Right lobe of liver (tissue), 6 donors: Measurements from ENCODE around the gene HSF4. TPM values are rescaled to one million over a fixed set of nuclear protein-coding genes. Genes with fewer than 3 reads are reported as not detected.

Experiments used
- ATAC-seq, 4 donors: fragments of 200-7000 bp; cut with Tn5 transposase; one replicate each; pipeline ENCODE4 v1.9.1; 2020; ENCODE audit warnings: mild to moderate bottlenecking in 4 of 4, moderate library complexity in 4 of 4
- DNase-seq, 3 donors: peaks; one replicate each; pipeline ENCODE4 v3.0.0-alpha.2; 2020
- H3K27ac ChIP-seq, 3 donors: fragments of 200-600 bp; one replicate each; pipeline ENCODE4 v1.8.0; 2022
- H3K27me3 ChIP-seq, 2 donors: fragments of 200-600 bp; one replicate each; pipeline ENCODE4 v1.8.0; 2022
- H3K36me3 ChIP-seq, 4 donors: fragments of 200-600 bp; sonication (generic) in 1 of 4; one replicate each; pipeline versions ENCODE4 v1.5.1 to v1.8.0; 2017 to 2022; ENCODE audit warnings: control low read depth in 1 of 4
- H3K4me1 ChIP-seq, 4 donors: fragments of 200-600 bp; sonication (generic) in 1 of 4; one replicate each; pipeline versions ENCODE4 v1.5.1 to v1.8.0; 2017 to 2022; ENCODE audit warnings: control low read depth in 1 of 4
- H3K4me3 ChIP-seq, 3 donors: fragments of 200-600 bp; one replicate each; pipeline ENCODE4 v1.8.0; 2022
- H3K9me3 ChIP-seq, 4 donors: fragments of 200-600 bp; sonication (generic) in 1 of 4; one replicate each; pipeline versions ENCODE4 v1.5.1 to v1.8.0; 2017 to 2022; ENCODE audit warnings: control low read depth in 1 of 4
- CTCF ChIP-seq, 4 donors: fragments of 200-600 bp in 3 of 4; fragments of 450-650 bp in 1 of 4; IDR thresholded peaks; one replicate each; pipeline versions ENCODE4 v1.5.1 to v1.8.0; 2016 to 2022; ENCODE audit warnings: antibody characterized with exemption in 4 of 4, mild to moderate bottlenecking in 2 of 4
- POLR2A ChIP-seq: fragments of 450-650 bp; IDR thresholded peaks from one replicate; pipeline ENCODE4 v1.6.1; 2017; ENCODE audit warnings: antibody characterized with exemption, mild to moderate bottlenecking
- WGBS: methylation state at CpG from one replicate; pipeline ENCODE4 v1.1.6; 2018; ENCODE audit warnings: low coverage, low lambda C conversion rate; ENCODE audit not compliant: insufficient coverage; ENCODE audit errors: missing lambda C conversion rate; 5-methylcytosine and 5-hydroxymethylcytosine counted together
- intact Hi-C, 2 donors: fragments of 100-400 bp; cut with DNase I; formaldehyde crosslinking; loops; one replicate each; pipeline versions ENCODE4 v1.11.2 to v1.14.1; 2022
- long read RNA-seq: library from polyadenylated mRNA; unstranded; transcript quantifications from one replicate; pipeline ENCODE4 v2.0.0, GENCODE V29; 2019
- total RNA-seq, 6 experiments: library from RNA; depleted of rRNA in 2 of 6; stranded (reverse); fragments of >200 nt in 2 of 6; fragmentation: NEBNext Ultra II Directional in 3 of 6; extraction: Animal tissue kit (Norgen Biotek cat#: 25700) in 3 of 6; gene quantifications; one replicate each; pipeline versions ENCODE4 v1.1.0 to v1.2.4, GENCODE V29; 2016 to 2023
- donor health status: DM: no; HTN: yes; CAD: no.
- donor health status: DM: no; HTN: no; CAD: no.
- donor health status: DM: no; HTN: no; CAD: no.
- donor health status: DM: no; HTN: yes; CAD: no.
- donor health status: DM: no; HTN: yes; CAD: no.

The HSF4 gene
- 10 to 100 TPM; 10.4 to 44.1 (median 30.1) TPM for total RNA-seq
- long read RNA-seq: 0 reads

- H3K27me3 ChIP-seq: no peaks in the 10 kb centered on the region
- H3K4me3 ChIP-seq: peak within 1 kb of the TSS; percentile 41 to 47 (median 43)
- H3K9me3 ChIP-seq: no peaks in the 10 kb centered on the region
- peak; percentile 77 to 83 (median 79) for DNase-seq
- intact Hi-C loops: no loop called here
- ATAC-seq: peak; percentile 53 to 66 (median 64)
- peaks cover 0 to 38% (median 19%) of the 10 kb centered on the region in 4 donors for H3K4me1 ChIP-seq
- WGBS: no CpG with 5 or more reads among the region's 41 CpGs
- H3K27ac ChIP-seq: no peak within 1 kb of the TSS
- TF ChIP-seq POLR2A (peak; percentile 77), CTCF (IDR thresholded peaks at IDR 0.05) (no peak)
- no peaks in the 10 kb centered on the region for H3K36me3 ChIP-seq
Measured at GRCh38 chr16:67164599-67165061, at the start of gene HSF4. TSS of gene HSF4 (plus strand) at chr16:67164745. CDS start at chr16:67164812, 67 bp downstream.

GRCh38 chr16:67114793-67115192 is 49.8 kb upstream of the HSF4 start:
- TF ChIP-seq CTCF (IDR thresholded peaks at IDR 0.05) (no peak), POLR2A (no peak)
- peaks cover 0 to 9% (median 0%) of the 10 kb centered on the region in 4 donors for H3K36me3 ChIP-seq

GRCh38 chr16:67115639-67116038 is 48.9 kb upstream of the HSF4 start:
- peaks cover 0 to 60% (median 12%) of the 10 kb centered on the region in 4 donors for H3K4me1 ChIP-seq
- no peaks in the 10 kb centered on the region for H3K27me3 ChIP-seq
- no peak for ATAC-seq
- WGBS: 73% methylated on average over 6 of the region's 7 CpGs
- no peak overlapping the region for H3K4me3 ChIP-seq
- intact Hi-C loops: no loop called here
- H3K9me3 ChIP-seq: no peaks in the 10 kb centered on the region
- H3K36me3 ChIP-seq: peaks cover 0 to 17% (median 5%) of the 10 kb centered on the region in 4 donors
- DNase-seq: no peak
- H3K27ac ChIP-seq: peak overlapping the region in 1 of 3 donors; percentile 82
- no peak for TF ChIP-seq CTCF (IDR thresholded peaks at IDR 0.05)

More at GRCh38 chr16:67114793-67115192, 49.8 kb upstream of the HSF4 start:
- peak overlapping the region in 2 of 3 donors; percentile 82 for H3K27ac ChIP-seq
- WGBS: 94% methylated on average over 2 of the region's 2 CpGs
- H3K4me3 ChIP-seq: peak overlapping the region in 1 of 3 donors; percentile 97
- no peak for ATAC-seq
- no peaks in the 10 kb centered on the region for H3K9me3 ChIP-seq
- intact Hi-C loops: no loop called here
- no peaks in the 10 kb centered on the region for H3K27me3 ChIP-seq
- H3K4me1 ChIP-seq: peaks cover 0 to 60% (median 12%) of the 10 kb centered on the region in 4 donors
- no peak for DNase-seq

- peaks cover 0 to 26% (median 12%) of the 10 kb centered on the region in 4 donors for H3K36me3 ChIP-seq
- intact Hi-C loops: no loop called here
- no peak for TF ChIP-seq POLR2A
- no peak for TF ChIP-seq CTCF (IDR thresholded peaks at IDR 0.05)
- DNase-seq (peak in 2 of 3 donors; percentile 67 to 71), ATAC-seq (peak; percentile 43 to 57 (median 56))
- no peaks in the 10 kb centered on the region for H3K9me3 ChIP-seq
- peaks cover 0 to 52% (median 12%) of the 10 kb centered on the region in 4 donors for H3K4me1 ChIP-seq
- 29% methylated on average over 10 of the region's 13 CpGs for WGBS
- H3K27ac ChIP-seq: peak overlapping the region; percentile 56 to 82 (median 59)
- H3K4me3 ChIP-seq: peak overlapping the region in 2 of 3 donors; percentile 0 to 2
- no peaks in the 10 kb centered on the region for H3K27me3 ChIP-seq
Measured at GRCh38 chr16:67116388-67117311, 47.9 kb upstream of the HSF4 start.
